Endodermal cell (in vitro differentiated cells): Measurements from ENCODE around the gene UBL4B. TPM values are rescaled to one million over a fixed set of nuclear protein-coding genes. Genes with fewer than 3 reads are reported as not detected.

Source experiments
- DNase-seq: peaks from one replicate; pipeline ENCODE4 v3.0.0-alpha.2; 2017
- H3K27ac ChIP-seq: 2 replicates; pipeline ENCODE4 v1.5.1; 2013; ENCODE audit warnings: mild to moderate bottlenecking, low read depth, low read length, moderate library complexity
- H3K27me3 ChIP-seq: 2 replicates; pipeline ENCODE4 v1.6.1; 2013; ENCODE audit warnings: mild to moderate bottlenecking, low read length, moderate library complexity; ENCODE audit not compliant: insufficient read depth, control insufficient read depth, poor library complexity, severe bottlenecking
- H3K36me3 ChIP-seq: 2 replicates; pipeline ENCODE4 v1.7.0; 2013; ENCODE audit warnings: mild to moderate bottlenecking, low read length, moderate library complexity; ENCODE audit not compliant: control insufficient read depth, insufficient read depth
- H3K4me1 ChIP-seq: one replicate; pipeline ENCODE4 v1.7.0; 2013; ENCODE audit warnings: low read length; ENCODE audit not compliant: control insufficient read depth, insufficient read depth
- H3K4me3 ChIP-seq: 2 replicates; pipeline ENCODE4 v1.5.1; 2013; ENCODE audit warnings: mild to moderate bottlenecking, low read length, moderate library complexity
- H3K9ac ChIP-seq: 2 replicates; pipeline ENCODE4 v1.6.1; 2013; ENCODE audit warnings: mild to moderate bottlenecking, low read length, moderate library complexity; ENCODE audit not compliant: poor library complexity, severe bottlenecking; ENCODE audit errors: extremely low read depth
- H3K9me3 ChIP-seq: 2 replicates; pipeline ENCODE4 v1.6.1; 2013; ENCODE audit warnings: mild to moderate bottlenecking, low read length, moderate library complexity; ENCODE audit not compliant: control insufficient read depth
- H3K27ac Mint-ChIP-seq: 2 replicates; pipeline ENCODE4 v1.8.0; 2020; ENCODE audit warnings: mixed read lengths
- H3K27me3 Mint-ChIP-seq: 2 replicates; pipeline ENCODE4 v1.8.0; 2021; ENCODE audit warnings: mild to moderate bottlenecking, mixed read lengths; ENCODE audit not compliant: insufficient read depth
- H3K36me3 Mint-ChIP-seq: 2 replicates; pipeline ENCODE4 v1.8.0; 2020; ENCODE audit warnings: low read depth, mixed read lengths
- H3K4me1 Mint-ChIP-seq: 2 replicates; pipeline ENCODE4 v1.8.0; 2020; ENCODE audit warnings: mixed read lengths
- H3K4me3 Mint-ChIP-seq: 2 replicates; pipeline ENCODE4 v1.8.0; 2020; ENCODE audit warnings: mild to moderate bottlenecking, moderate library complexity, mixed read lengths
- H3K9me3 Mint-ChIP-seq: 2 replicates; pipeline ENCODE4 v1.8.0; 2020; ENCODE audit warnings: mild to moderate bottlenecking, mixed read lengths
- WGBS, 2 experiments: methylation state at CpG; one replicate each; pipeline versions ENCODE4 v1.1.5 to v1.1.7; 2013; ENCODE audit warnings: missing lambda C conversion rate in 2 of 2, mixed read lengths in 1 of 2; ENCODE audit not compliant: insufficient coverage in 1 of 2, insufficient read length in 1 of 2; 5-methylcytosine and 5-hydroxymethylcytosine counted together
- total RNA-seq, 2 donors: library from RNA; stranded (reverse); fragmentation: NEBNext Ultra II Directional in 1 of 2; extraction: Animal tissue kit (Norgen Biotek cat#: 25700) in 1 of 2; gene quantifications; 2 replicates in 1 of 2; 3 replicates in 1 of 2; pipeline ENCODE4 v1.2.1, GENCODE V29; 2021
- TF ChIP-seq, protein P1 (sequence below): fragments of 200-600 bp; sonication (generic); conservative IDR thresholded peaks from 2 replicates; pipeline ENCODE4 v1.5.0; 2021; ENCODE audit warnings: antibody characterized with exemption, mild to moderate bottlenecking

Gene UBL4B
- total RNA-seq, 2 donors from 2014 or later: not detected

DNA sequence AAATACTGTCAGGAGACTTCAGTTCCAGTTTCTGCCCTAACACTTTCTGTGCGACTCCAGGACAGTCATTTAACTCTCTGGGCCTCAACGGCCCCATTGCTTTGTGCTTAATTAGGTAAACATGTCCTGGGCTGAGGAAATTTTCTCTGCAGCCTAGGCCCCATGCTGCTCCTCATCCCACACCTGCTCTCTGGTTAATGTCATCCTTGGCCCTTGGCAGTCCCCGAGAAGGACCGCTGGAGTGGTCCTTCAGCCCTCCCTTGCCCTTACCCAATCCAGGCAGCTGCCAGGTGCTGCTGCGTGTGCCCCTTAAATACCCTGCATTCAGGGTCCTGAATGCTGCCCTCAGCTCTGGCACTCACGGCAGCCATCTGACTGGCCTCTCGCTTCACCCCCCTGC is 18.7 kb downstream of the UBL4B start:
- peaks cover 20% of the 10 kb centered on the region for H3K27me3 ChIP-seq
- TF ChIP-seq, protein P1, sequence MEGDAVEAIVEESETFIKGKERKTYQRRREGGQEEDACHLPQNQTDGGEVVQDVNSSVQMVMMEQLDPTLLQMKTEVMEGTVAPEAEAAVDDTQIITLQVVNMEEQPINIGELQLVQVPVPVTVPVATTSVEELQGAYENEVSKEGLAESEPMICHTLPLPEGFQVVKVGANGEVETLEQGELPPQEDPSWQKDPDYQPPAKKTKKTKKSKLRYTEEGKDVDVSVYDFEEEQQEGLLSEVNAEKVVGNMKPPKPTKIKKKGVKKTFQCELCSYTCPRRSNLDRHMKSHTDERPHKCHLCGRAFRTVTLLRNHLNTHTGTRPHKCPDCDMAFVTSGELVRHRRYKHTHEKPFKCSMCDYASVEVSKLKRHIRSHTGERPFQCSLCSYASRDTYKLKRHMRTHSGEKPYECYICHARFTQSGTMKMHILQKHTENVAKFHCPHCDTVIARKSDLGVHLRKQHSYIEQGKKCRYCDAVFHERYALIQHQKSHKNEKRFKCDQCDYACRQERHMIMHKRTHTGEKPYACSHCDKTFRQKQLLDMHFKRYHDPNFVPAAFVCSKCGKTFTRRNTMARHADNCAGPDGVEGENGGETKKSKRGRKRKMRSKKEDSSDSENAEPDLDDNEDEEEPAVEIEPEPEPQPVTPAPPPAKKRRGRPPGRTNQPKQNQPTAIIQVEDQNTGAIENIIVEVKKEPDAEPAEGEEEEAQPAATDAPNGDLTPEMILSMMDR: no peak
- peaks cover 14% of the 10 kb centered on the region for H3K4me1 ChIP-seq
- no peak for DNase-seq
- H3K9ac ChIP-seq: no peak overlapping the region
- H3K9me3 ChIP-seq: peaks cover 8% of the 10 kb centered on the region
- no peaks in the 10 kb centered on the region for H3K36me3 Mint-ChIP-seq
- peaks cover 2% of the 10 kb centered on the region for H3K9me3 Mint-ChIP-seq
- 66 to 89% methylated on average over 5 to 7 of the region's 7 CpGs for WGBS, 2 experiments
- no peaks in the 10 kb centered on the region for H3K36me3 ChIP-seq
- peaks cover 36% of the 10 kb centered on the region for H3K27me3 Mint-ChIP-seq
- H3K27ac Mint-ChIP-seq: no peak overlapping the region
- H3K4me3 ChIP-seq: no peak overlapping the region
- peaks cover 31% of the 10 kb centered on the region for H3K4me1 Mint-ChIP-seq
- H3K4me3 Mint-ChIP-seq: no peak overlapping the region
- no peak overlapping the region for H3K27ac ChIP-seq

GRCh38 chr1:110132682-110133081 is 20.4 kb downstream of the UBL4B start:
- Histone ChIP-seq H3K4me3 (no peak overlapping the region), H3K9ac (no peak overlapping the region), H3K9me3 (no peaks in the 10 kb centered on the region), H3K4me1 (peaks cover 18% of the 10 kb centered on the region), H3K36me3 (no peaks in the 10 kb centered on the region), H3K27ac (no peak overlapping the region), H3K27me3 (peaks cover 31% of the 10 kb centered on the region)
- TF ChIP-seq, protein P1: no peak
- H3K27me3 Mint-ChIP-seq: peaks cover 41% of the 10 kb centered on the region
- no peaks in the 10 kb centered on the region for H3K9me3 Mint-ChIP-seq
- no peak for DNase-seq
- H3K4me3 Mint-ChIP-seq: no peak overlapping the region
- H3K27ac Mint-ChIP-seq: no peak overlapping the region
- no peaks in the 10 kb centered on the region for H3K36me3 Mint-ChIP-seq
- peaks cover 46% of the 10 kb centered on the region for H3K4me1 Mint-ChIP-seq

GRCh38 chr1:110133436-110133835 is 21.2 kb downstream of the UBL4B start:
- H3K4me3 Mint-ChIP-seq: no peak overlapping the region
- peaks cover 46% of the 10 kb centered on the region for H3K4me1 Mint-ChIP-seq
- H3K27ac Mint-ChIP-seq: no peak overlapping the region
- Histone ChIP-seq H3K4me1 (peaks cover 18% of the 10 kb centered on the region), H3K36me3 (no peaks in the 10 kb centered on the region), H3K27ac (no peak overlapping the region), H3K27me3 (peaks cover 35% of the 10 kb centered on the region), H3K9ac (no peak overlapping the region), H3K9me3 (no peaks in the 10 kb centered on the region), H3K4me3 (no peak overlapping the region)
- no peak for DNase-seq
- H3K27me3 Mint-ChIP-seq: peaks cover 39% of the 10 kb centered on the region
- WGBS, 2 experiments: 95 to 97% methylated on average over 4 of the region's 4 CpGs
- TF ChIP-seq, protein P1: no peak
- no peaks in the 10 kb centered on the region for H3K9me3 Mint-ChIP-seq
- no peaks in the 10 kb centered on the region for H3K36me3 Mint-ChIP-seq
